ENCODE results near the gene PIK3C2G.

- TF ChIP-seq CTCF (optimal IDR thresholded peaks at IDR 0.05 in 1 of 3, IDR thresholded peaks at IDR 0.05 in 1 of 3, conservative IDR thresholded peaks at IDR 0.05 in 1 of 3; ENCODE audit: extremely low read depth in 1 of 3, insufficient read depth in 2 of 3, low read length in 3 of 3) (no peak), EZH2 (IDR thresholded peaks at IDR 0.05; ENCODE audit: low read length) (no peak)
Measured at GRCh38 chr12:18217966-18218365, 43.4 kb upstream of the PIK3C2G start.

All from keratinocyte (primary cell).